HCT116 (cell line): ENCODE measurements around the gene MYLK3. TPM values are rescaled to one million over a fixed set of nuclear protein-coding genes. Genes with fewer than 3 reads are reported as not detected.

Experiments
- ATAC-seq: fragments of 200-7000 bp; cut with Tn5 transposase; 2 replicates; pipeline ENCODE4 v1.9.1; 2020; ENCODE audit warnings: mild to moderate bottlenecking, moderate library complexity
- BruUV-seq: library from RNA; stranded (reverse); fragments of 400-500 nt; replicated peaks from 2 replicates; lab custom pipeline; 2021; lab: Mats Ljungman, UMichigan
- CTCF ChIA-PET: fragments of 300-600 bp; sonication (Branson Sonifier 250); formaldehyde crosslinking; loops from one replicate; lab custom pipeline; 2021; ENCODE audit warnings: antibody characterized with exemption; lab: Charles Lee
- POLR2A ChIA-PET: fragments of 300-600, 350-600 bp; sonication (Branson Sonifier 250); formaldehyde crosslinking; loops from one replicate; lab custom pipeline; 2021; ENCODE audit warnings: antibody characterized with exemption; lab: Charles Lee
- RAD21 ChIA-PET, 2 experiments: fragments of 300-600 bp; sonication (Branson Sonifier 250); formaldehyde crosslinking; loops; one replicate each; lab custom pipeline; 2023; ENCODE audit warnings: low total read pairs in 2 of 2; ENCODE audit not compliant: uncharacterized antibody in 2 of 2, unreplicated experiment in 2 of 2, low non-redundant PET in 1 of 2; lab: Charles Lee
- DNase-seq: peaks from one replicate; pipeline ENCODE4 v3.0.0-alpha.2; 2010; ENCODE audit warnings: low read depth, low spot score
- H2AFZ ChIP-seq: fragments of 200-600 bp; shearing (Covaris generic), sonication (generic); 2 replicates; pipeline ENCODE4 v1.6.1; 2017; ENCODE audit warnings: low read depth, mixed run types, mixed read lengths, antibody characterized with exemption, low read length; ENCODE audit not compliant: poor library complexity, severe bottlenecking
- H3K27ac ChIP-seq: 2 replicates; pipeline ENCODE4 v1.5.1; 2012; ENCODE audit warnings: low read depth, low read length
- H3K27me3 ChIP-seq: fragments of 200-600 bp; sonication (generic); 2 replicates; pipeline ENCODE4 v1.6.1; 2016; ENCODE audit warnings: mixed run types, low read length, mixed read lengths; ENCODE audit not compliant: insufficient read depth
- H3K36me3 ChIP-seq, 2 experiments: fragments of 200-500 bp in 1 of 2; fragments of 200-600 bp in 1 of 2; sonication (Bioruptor generic) in 1 of 2; sonication (generic) in 1 of 2; 2 replicates each; pipeline versions ENCODE4 v1.5.1 to v1.6.1; 2014 to 2016; ENCODE audit warnings: low read length in 2 of 2, inconsistent platforms in 1 of 2, mixed read lengths in 1 of 2, mixed run types in 1 of 2; ENCODE audit not compliant: insufficient read depth in 2 of 2, control insufficient read depth in 1 of 2
- H3K4me1 ChIP-seq, 2 experiments: fragments of 200-600 bp in 1 of 2; sonication (generic) in 1 of 2; 2 replicates each; pipeline versions ENCODE4 v1.5.1 to v1.6.1; 2012 to 2017; ENCODE audit warnings: low read length in 2 of 2, inconsistent platforms in 1 of 2, mild to moderate bottlenecking in 1 of 2, mixed read lengths in 1 of 2, mixed run types in 1 of 2, moderate library complexity in 1 of 2; ENCODE audit not compliant: insufficient read depth in 2 of 2, control insufficient read depth in 1 of 2
- H3K4me2 ChIP-seq: fragments of 200-600 bp; sonication (generic); 2 replicates; pipeline ENCODE4 v1.6.1; 2017; ENCODE audit warnings: mixed run types, low read length, mixed read lengths
- H3K4me3 ChIP-seq, 2 experiments: fragments of 200-600 bp in 1 of 2; sonication (generic) in 1 of 2; replicated peaks in 1 of 2; 2 replicates each; pipeline ENCODE4 v1.5.1; 2011 to 2016; ENCODE audit warnings: low read length in 2 of 2, control low read depth in 1 of 2, low read depth in 1 of 2, mild to moderate bottlenecking in 1 of 2, mixed read lengths in 1 of 2, mixed run types in 1 of 2
- H3K79me2 ChIP-seq: fragments of 200-600 bp; sonication (generic); 2 replicates; pipeline ENCODE4 v1.6.1; 2017; ENCODE audit warnings: mild to moderate bottlenecking, mixed run types, low read length, moderate library complexity, mixed read lengths; ENCODE audit not compliant: insufficient read depth
- H3K9ac ChIP-seq: fragments of 200-600 bp; sonication (generic); 2 replicates; pipeline ENCODE4 v1.6.1; 2016; ENCODE audit warnings: low read length, mixed read lengths
- H3K9me2 ChIP-seq: fragments of 200-600 bp; sonication (generic), shearing (Covaris generic); 2 replicates; pipeline ENCODE4 v1.6.1; 2017; ENCODE audit warnings: mixed run types, mild to moderate bottlenecking, moderate library complexity; ENCODE audit not compliant: insufficient read depth
- H3K9me3 ChIP-seq, 2 experiments: fragments of 200-500 bp in 1 of 2; fragments of 200-600 bp in 1 of 2; sonication (Bioruptor generic) in 1 of 2; sonication (generic) in 1 of 2; 2 replicates each; pipeline ENCODE4 v1.6.1; 2014 to 2017; ENCODE audit warnings: low read length in 2 of 2, mixed read lengths in 2 of 2, inconsistent platforms in 1 of 2, low read depth in 1 of 2, mild to moderate bottlenecking in 1 of 2, mixed run types in 1 of 2, moderate library complexity in 1 of 2; ENCODE audit not compliant: control insufficient read depth in 1 of 2, insufficient read depth in 1 of 2
- H4K20me1 ChIP-seq: fragments of 200-600 bp; sonication (generic), shearing (Covaris generic); 2 replicates; pipeline ENCODE4 v1.6.1; 2017; ENCODE audit warnings: mixed run types, mild to moderate bottlenecking, moderate library complexity; ENCODE audit not compliant: insufficient read depth
- CBX3 ChIP-seq: IDR thresholded peaks from 2 replicates; pipeline ENCODE4 v1.6.1; 2012; ENCODE audit warnings: low read depth
- CEBPB ChIP-seq: IDR thresholded peaks from 2 replicates; pipeline ENCODE4 v1.6.1; 2012; ENCODE audit warnings: low read depth
- CTCF ChIP-seq, 3 experiments: fragments of 200-600 bp in 1 of 3; sonication (generic) in 1 of 3; IDR thresholded peaks in 2 of 3; conservative IDR thresholded peaks in 1 of 3; 2 replicates each; pipeline ENCODE4 v1.5.1; 2012 to 2017; ENCODE audit warnings: low read depth in 2 of 3, low read length in 2 of 3, antibody characterized with exemption in 1 of 3, borderline replicate concordance in 1 of 3, control low read depth in 1 of 3, mild to moderate bottlenecking in 1 of 3, mixed read lengths in 1 of 3, mixed run types in 1 of 3, moderate library complexity in 1 of 3; ENCODE audit not compliant: insufficient read depth in 1 of 3
- ELF1 ChIP-seq: IDR thresholded peaks from 2 replicates; pipeline ENCODE4 v1.6.1; 2012; ENCODE audit warnings: low read depth, borderline replicate concordance
- EZH2phosphoT487 ChIP-seq: fragments of 200-600 bp; IDR thresholded peaks from 2 replicates; pipeline ENCODE4 v1.6.1; 2018; ENCODE audit warnings: antibody characterized with exemption, borderline replicate concordance
- FOSL1 ChIP-seq: IDR thresholded peaks from 2 replicates; pipeline ENCODE4 v1.6.1; 2012; ENCODE audit warnings: low read depth
- POLR2A ChIP-seq: IDR thresholded peaks from 2 replicates; pipeline ENCODE4 v1.7.0; 2011; ENCODE audit warnings: borderline replicate concordance; ENCODE audit not compliant: insufficient read depth, insufficient read length; ENCODE audit errors: extremely low read depth
- POLR2AphosphoS5 ChIP-seq: IDR thresholded peaks from 2 replicates; pipeline ENCODE4 v1.6.1; 2011; ENCODE audit warnings: mild to moderate bottlenecking, low read depth, low read length, moderate library complexity
- RAD21 ChIP-seq: IDR thresholded peaks from 2 replicates; pipeline ENCODE4 v1.6.1; 2012; ENCODE audit warnings: low read depth, mild to moderate bottlenecking
- REST ChIP-seq: IDR thresholded peaks from 2 replicates; pipeline ENCODE4 v1.6.1; 2012; ENCODE audit warnings: low read depth
- SIN3A ChIP-seq: IDR thresholded peaks from 2 replicates; pipeline ENCODE4 v1.6.1; 2012; ENCODE audit warnings: low read depth
- TCF7L2 ChIP-seq: IDR thresholded peaks from 2 replicates; pipeline ENCODE4 v1.7.0; 2011; ENCODE audit warnings: borderline replicate concordance, inconsistent platforms; ENCODE audit not compliant: insufficient read depth, insufficient read length; ENCODE audit errors: extremely low read depth
- YY1 ChIP-seq: IDR thresholded peaks from 2 replicates; pipeline ENCODE4 v1.6.1; 2011; ENCODE audit warnings: low read length, low read depth, moderate library complexity, mild to moderate bottlenecking; ENCODE audit not compliant: insufficient replicate concordance; ENCODE audit errors: extremely low read depth
- ZNF274 ChIP-seq: fragments of 200-500 bp; sonication (Bioruptor generic); IDR thresholded peaks from 2 replicates; pipeline ENCODE4 v1.6.1; 2014; ENCODE audit warnings: mild to moderate bottlenecking, low read depth, low read length, inconsistent platforms
- intact Hi-C: fragments of 100-400 bp; cut with micrococcal nuclease; formaldehyde crosslinking; loops from 2 replicates; pipeline ENCODE4 v1.10.0; 2022
- total RNA-seq: library from RNA; stranded (reverse); gene quantifications from one replicate; pipeline ENCODE4 v1.2.1, GENCODE V29; 2021; ENCODE audit not compliant: unreplicated experiment

MYLK3 gene
- total RNA-seq, 1 experiment from 2014 or later, result 0.22 TPM

GRCh38 chr16:46746821-46747776, 1.0 kb downstream of the MYLK3 start:
- Histone ChIP-seq H3K4me3 (no peak overlapping the region), H3K4me1 (no peaks in the 10 kb centered on the region), H3K9ac (no peak overlapping the region), H4K20me1 (no peaks in the 10 kb centered on the region), H3K79me2 (no peaks in the 10 kb centered on the region), H3K9me3 (no peaks in the 10 kb centered on the region), H3K36me3 (no peaks in the 10 kb centered on the region), H2AFZ (no peak overlapping the region), H3K4me2 (no peak overlapping the region), H3K27me3 (no peaks in the 10 kb centered on the region), H3K27ac (no peak overlapping the region), H3K9me2 (no peaks in the 10 kb centered on the region)
- DNase-seq (no peak), ATAC-seq (no peak)
- POLR2A ChIA-PET, result no interaction called here
- intact Hi-C loops, result no loop called here
- BruUV-seq, result no TSS peak
- RAD21 ChIA-PET, result no interaction called here
- TF ChIP-seq EZH2phosphoT487 (no peak), RAD21 (no peak), ZNF274 (no peak)
- CTCF ChIA-PET, result no interaction called here

GRCh38 chr16:46745617-46746016, 2.5 kb downstream of the MYLK3 start:
- ChIA-PET CTCF (no interaction called here), POLR2A (no interaction called here), RAD21 (no interaction called here)
- H3K27ac ChIP-seq, result no peak overlapping the region
- H3K27me3 ChIP-seq, result no peaks in the 10 kb centered on the region
- DNase-seq (no peak), ATAC-seq (no peak)
- H2AFZ ChIP-seq, result no peak overlapping the region
- no peaks in the 10 kb centered on the region for H4K20me1 ChIP-seq
- no peaks in the 10 kb centered on the region for H3K9me2 ChIP-seq
- intact Hi-C loops, result no loop called here
- H3K9ac ChIP-seq, result no peak overlapping the region
- H3K4me2 ChIP-seq, result no peak overlapping the region
- H3K4me3 ChIP-seq, result no peak overlapping the region
- no peaks in the 10 kb centered on the region for H3K9me3 ChIP-seq
- no peaks in the 10 kb centered on the region for H3K36me3 ChIP-seq
- BruUV-seq, result no TSS peak
- no peaks in the 10 kb centered on the region for H3K79me2 ChIP-seq
- H3K4me1 ChIP-seq, result no peaks in the 10 kb centered on the region
- TF ChIP-seq TCF7L2 (no peak), FOSL1 (no peak), ELF1 (no peak), YY1 (no peak), SIN3A (no peak), POLR2A (no peak), CTCF (IDR thresholded peaks at IDR 0.05 in 2 of 3, conservative IDR thresholded peaks at IDR 0.05 in 1 of 3; ENCODE audit: borderline replicate concordance in 1 of 3, insufficient read depth in 1 of 3, low read depth in 2 of 3, low read length in 2 of 3) (no peak), CBX3 (no peak), REST (no peak), POLR2AphosphoS5 (no peak), CEBPB (no peak), ZNF274 (no peak)
